ENCODE results near the gene BBLN. TPM values are rescaled to one million over a fixed set of nuclear protein-coding genes. Genes with fewer than 3 reads are reported as not detected.
A peak's percentile ranks its signal among the peaks of the same experiment; 100 is the strongest.

BBLN gene
- polyA plus RNA-seq, 4 donors, result 33.1 to 111 (median 64.6) TPM

- Histone ChIP-seq H3K27me3 (ENCODE audit: control insufficient read depth in 3 of 3, insufficient read depth in 3 of 3, low read length in 3 of 3) (no peaks in the 10 kb centered on the region), H3K36me3 (ENCODE audit: control insufficient read depth in 3 of 3, insufficient read depth in 2 of 3, low read depth in 1 of 3, low read length in 3 of 3) (peaks cover 7 to 76% (median 9%) of the 10 kb centered on the region in 3 donors), H3K4me3 (ENCODE audit: low read depth in 1 of 3, low read length in 3 of 3) (no peak overlapping the region), H3K4me1 (ENCODE audit: control insufficient read depth in 3 of 3, insufficient read depth in 2 of 3, low read depth in 1 of 3, low read length in 2 of 3) (peaks cover 0 to 22% (median 4%) of the 10 kb centered on the region in 3 donors), H3K27ac (ENCODE audit: low read depth in 1 of 3, low read length in 2 of 3) (no peak overlapping the region), H3K9me3 (ENCODE audit: control insufficient read depth in 2 of 2, insufficient read depth in 1 of 2, low read depth in 1 of 2, low read length in 1 of 2) (no peaks in the 10 kb centered on the region)
- WGBS, 3 donors, result 85 to 90% (median 89%) methylated on average over 26 to 27 of the region's 27 CpGs
- FAIRE-seq, result no peak
- no peak for DNase-seq
Measured at GRCh38 chr9:128121924-128122808, 37.9 kb upstream of the BBLN start.

GRCh38 chr9:128122809-128123175, 37.3 kb upstream of the BBLN start:
- H3K36me3 ChIP-seq (ENCODE audit: control insufficient read depth in 3 of 3, insufficient read depth in 2 of 3, low read depth in 1 of 3, low read length in 3 of 3), result peaks cover 7 to 73% (median 9%) of the 10 kb centered on the region in 3 donors
- DNase-seq, result no peak
- H3K27me3 ChIP-seq (ENCODE audit: control insufficient read depth in 3 of 3, insufficient read depth in 3 of 3, low read length in 3 of 3), result no peaks in the 10 kb centered on the region
- no peak overlapping the region for H3K4me3 ChIP-seq (ENCODE audit: low read depth in 1 of 3, low read length in 3 of 3)
- 93 to 96% (median 94%) methylated on average over 21 to 24 of the region's 24 CpGs for WGBS, 3 donors
- peaks cover 0 to 18% (median 4%) of the 10 kb centered on the region in 3 donors for H3K4me1 ChIP-seq (ENCODE audit: control insufficient read depth in 3 of 3, insufficient read depth in 2 of 3, low read depth in 1 of 3, low read length in 2 of 3)
- no peak for FAIRE-seq
- H3K9me3 ChIP-seq (ENCODE audit: control insufficient read depth in 2 of 2, insufficient read depth in 1 of 2, low read depth in 1 of 2, low read length in 1 of 2), result no peaks in the 10 kb centered on the region
- no peak overlapping the region for H3K27ac ChIP-seq (ENCODE audit: low read depth in 1 of 3, low read length in 2 of 3)

GRCh38 chr9:128123451-128124080, 36.5 kb upstream of the BBLN start:
- WGBS, 3 donors, result 88 to 92% (median 90%) methylated on average over 21 of the region's 21 CpGs
- no peaks in the 10 kb centered on the region for H3K27me3 ChIP-seq (ENCODE audit: control insufficient read depth in 3 of 3, insufficient read depth in 3 of 3, low read length in 3 of 3)
- no peak for FAIRE-seq
- peaks cover 7 to 73% (median 9%) of the 10 kb centered on the region in 3 donors for H3K36me3 ChIP-seq (ENCODE audit: control insufficient read depth in 3 of 3, insufficient read depth in 2 of 3, low read depth in 1 of 3, low read length in 3 of 3)
- no peak overlapping the region for H3K4me3 ChIP-seq (ENCODE audit: low read depth in 1 of 3, low read length in 3 of 3)
- no peak overlapping the region for H3K27ac ChIP-seq (ENCODE audit: low read depth in 1 of 3, low read length in 2 of 3)
- peaks cover 0 to 14% (median 4%) of the 10 kb centered on the region in 3 donors for H3K4me1 ChIP-seq (ENCODE audit: control insufficient read depth in 3 of 3, insufficient read depth in 2 of 3, low read depth in 1 of 3, low read length in 2 of 3)
- no peak for DNase-seq
- H3K9me3 ChIP-seq (ENCODE audit: control insufficient read depth in 2 of 2, insufficient read depth in 1 of 2, low read depth in 1 of 2, low read length in 1 of 2), result no peaks in the 10 kb centered on the region

GRCh38 chr9:128124451-128124850, 35.6 kb upstream of the BBLN start:
- no peak overlapping the region for H3K4me3 ChIP-seq (ENCODE audit: low read depth in 1 of 3, low read length in 3 of 3)
- H3K27me3 ChIP-seq (ENCODE audit: control insufficient read depth in 3 of 3, insufficient read depth in 3 of 3, low read length in 3 of 3), result no peaks in the 10 kb centered on the region
- peaks cover 0 to 6% of the 10 kb centered on the region in 2 donors for H3K9me3 ChIP-seq (ENCODE audit: control insufficient read depth in 2 of 2, insufficient read depth in 1 of 2, low read depth in 1 of 2, low read length in 1 of 2)
- WGBS, 3 donors, result 85 to 92% (median 86%) methylated on average over 5 to 8 of the region's 8 CpGs
- peaks cover 0 to 17% (median 7%) of the 10 kb centered on the region in 3 donors for H3K4me1 ChIP-seq (ENCODE audit: control insufficient read depth in 3 of 3, insufficient read depth in 2 of 3, low read depth in 1 of 3, low read length in 2 of 3)
- H3K27ac ChIP-seq (ENCODE audit: low read depth in 1 of 3, low read length in 2 of 3), result no peak overlapping the region
- peaks cover 7 to 67% (median 9%) of the 10 kb centered on the region in 3 donors for H3K36me3 ChIP-seq (ENCODE audit: control insufficient read depth in 3 of 3, insufficient read depth in 2 of 3, low read depth in 1 of 3, low read length in 3 of 3)
- DNase-seq (no peak), FAIRE-seq (no peak)

- Histone ChIP-seq H3K27me3 (ENCODE audit: control insufficient read depth in 3 of 3, insufficient read depth in 3 of 3, low read length in 3 of 3) (no peaks in the 10 kb centered on the region), H3K4me3 (ENCODE audit: low read depth in 1 of 3, low read length in 3 of 3) (no peak overlapping the region), H3K36me3 (ENCODE audit: control insufficient read depth in 3 of 3, insufficient read depth in 2 of 3, low read depth in 1 of 3, low read length in 3 of 3) (peaks cover 7 to 61% (median 9%) of the 10 kb centered on the region in 3 donors), H3K9me3 (ENCODE audit: control insufficient read depth in 2 of 2, insufficient read depth in 1 of 2, low read depth in 1 of 2, low read length in 1 of 2) (peaks cover 0 to 7% of the 10 kb centered on the region in 2 donors), H3K4me1 (ENCODE audit: control insufficient read depth in 3 of 3, insufficient read depth in 2 of 3, low read depth in 1 of 3, low read length in 2 of 3) (peaks cover 0 to 17% (median 7%) of the 10 kb centered on the region in 3 donors), H3K27ac (ENCODE audit: low read depth in 1 of 3, low read length in 2 of 3) (no peak overlapping the region)
- FAIRE-seq (no peak), DNase-seq (peak; percentile 68 to 78)
- WGBS, 3 donors, result 61 to 62% (median 62%) methylated on average over 16 of the region's 16 CpGs
Measured at GRCh38 chr9:128124873-128125579, 35.0 kb upstream of the BBLN start.

GRCh38 chr9:128125580-128126354, 34.3 kb upstream of the BBLN start:
- H3K4me3 ChIP-seq (ENCODE audit: low read depth in 1 of 3, low read length in 3 of 3), result peak overlapping the region in 1 of 3 donors; percentile 20
- H3K4me1 ChIP-seq (ENCODE audit: control insufficient read depth in 3 of 3, insufficient read depth in 2 of 3, low read depth in 1 of 3, low read length in 2 of 3), result peaks cover 0 to 17% (median 7%) of the 10 kb centered on the region in 3 donors
- DNase-seq (no peak), FAIRE-seq (no peak)
- H3K27ac ChIP-seq (ENCODE audit: low read depth in 1 of 3, low read length in 2 of 3), result peak overlapping the region in 1 of 3 donors; percentile 17
- H3K9me3 ChIP-seq (ENCODE audit: control insufficient read depth in 2 of 2, insufficient read depth in 1 of 2, low read depth in 1 of 2, low read length in 1 of 2), result peaks cover 0 to 7% of the 10 kb centered on the region in 2 donors
- H3K36me3 ChIP-seq (ENCODE audit: control insufficient read depth in 3 of 3, insufficient read depth in 2 of 3, low read depth in 1 of 3, low read length in 3 of 3), result peaks cover 7 to 54% (median 9%) of the 10 kb centered on the region in 3 donors
- no peaks in the 10 kb centered on the region for H3K27me3 ChIP-seq (ENCODE audit: control insufficient read depth in 3 of 3, insufficient read depth in 3 of 3, low read length in 3 of 3)
- 36 to 42% (median 40%) methylated on average over 10 of the region's 10 CpGs for WGBS, 3 donors

GRCh38 chr9:128127568-128127989, 32.5 kb upstream of the BBLN start, which contains the start of gene PTGES2:
PTGES2 (minus strand) TSS chr9:128127729; CDS start chr9:128127717, 12 bp downstream.
- H3K4me1 ChIP-seq (ENCODE audit: control insufficient read depth in 3 of 3, insufficient read depth in 2 of 3, low read depth in 1 of 3, low read length in 2 of 3), result peaks cover 0 to 31% (median 7%) of the 10 kb centered on the region in 3 donors
- H3K9me3 ChIP-seq (ENCODE audit: control insufficient read depth in 2 of 2, insufficient read depth in 1 of 2, low read depth in 1 of 2, low read length in 1 of 2), result peaks cover 0 to 7% of the 10 kb centered on the region in 2 donors
- WGBS, 3 donors, result 0 to 1% (median 1%) methylated on average over 34 to 56 of the region's 56 CpGs
- peak within 1 kb of the TSS; percentile 90 to 96 (median 94) for H3K27ac ChIP-seq (ENCODE audit: low read depth in 1 of 3, low read length in 2 of 3)
- FAIRE-seq (no peak), DNase-seq (peak; percentile 84 to 96)
- H3K4me3 ChIP-seq (ENCODE audit: low read depth in 1 of 3, low read length in 3 of 3), result peak within 1 kb of the TSS; percentile 85 to 100 (median 92)
- H3K36me3 ChIP-seq (ENCODE audit: control insufficient read depth in 3 of 3, insufficient read depth in 2 of 3, low read depth in 1 of 3, low read length in 3 of 3), result peaks cover 1 to 36% (median 4%) of the 10 kb centered on the region in 3 donors
- H3K27me3 ChIP-seq (ENCODE audit: control insufficient read depth in 3 of 3, insufficient read depth in 3 of 3, low read length in 3 of 3), result no peaks in the 10 kb centered on the region
